Amniotic stem cell (primary cell): ENCODE results near the gene LMLN.
"Not testable (repeated sequence)": the region's sequence is repeated elsewhere in the genome, so short reads cannot be mapped to it uniquely, and the experiment has no call there.

Experiments
- DNase-seq: peaks from one replicate; lab custom pipeline; 2025; lab: John Stamatoyannopoulos, UW

The LMLN gene

DNA sequence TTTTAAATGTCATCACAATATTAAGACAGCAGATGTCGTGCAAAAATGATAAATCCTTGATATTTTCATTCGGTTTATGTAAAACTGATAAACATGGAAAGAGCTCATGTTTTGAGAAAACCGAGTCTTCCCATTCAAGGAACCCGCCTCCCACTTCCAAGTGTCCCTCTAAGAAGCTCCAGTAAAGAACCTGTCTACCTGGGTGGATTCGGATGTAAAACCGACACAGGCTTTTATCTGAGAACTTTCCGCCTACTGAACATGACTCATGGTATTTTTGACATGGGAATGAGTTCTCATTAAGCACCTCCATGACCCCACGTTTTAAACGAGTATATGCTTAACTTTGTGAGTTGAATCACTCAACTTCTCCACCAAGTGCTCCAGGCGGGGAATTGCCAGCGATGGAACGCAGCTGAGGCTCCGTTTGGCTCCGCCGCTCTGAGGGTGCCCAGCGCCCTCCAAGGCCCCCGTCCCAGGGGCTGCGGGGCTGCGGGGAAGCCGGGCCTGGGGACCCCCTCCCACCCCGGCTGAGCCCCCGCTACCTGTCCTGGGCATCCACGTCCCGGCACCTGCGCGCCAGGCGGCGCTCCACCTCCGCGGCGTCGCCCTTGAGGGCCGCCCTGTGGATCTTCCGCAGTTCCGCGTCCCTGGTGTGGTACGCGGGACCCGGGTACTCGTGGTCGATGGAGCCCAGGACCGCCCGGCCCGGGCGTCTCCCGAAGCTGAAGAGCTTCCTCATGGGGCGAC lies 119.9 kb downstream of the LMLN start:
- no peak for DNase-seq

GRCh38 chr3:198080521-198081384 lies 120.7 kb downstream of the LMLN start:
- no peak for DNase-seq

DNA sequence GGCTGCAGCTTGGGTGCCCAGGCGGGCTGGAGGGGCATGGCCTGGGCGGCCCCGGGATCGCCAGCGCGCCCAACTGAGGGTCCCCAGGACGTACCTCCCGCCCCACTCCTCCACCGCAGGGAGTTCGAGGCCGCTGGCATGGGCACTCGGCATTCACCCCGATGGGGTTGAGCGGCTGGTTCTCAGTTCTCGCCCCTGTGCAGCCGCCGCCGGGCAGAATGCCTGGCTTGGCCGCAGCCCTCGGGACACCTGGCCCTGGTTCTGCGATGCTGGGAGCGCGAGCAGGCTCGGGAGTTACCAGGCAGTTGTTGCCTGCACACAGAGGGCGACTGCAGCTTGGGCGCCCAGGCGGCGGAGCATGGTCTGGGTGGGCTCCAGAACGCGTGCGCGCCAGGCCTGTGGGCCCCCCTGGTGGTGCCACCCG lies 121.4 kb downstream of the LMLN start:
- DNase-seq, result no peak

- DNase-seq, result not testable (repeated sequence)
Measured at GRCh38 chr3:198082226-198082625, 122.2 kb downstream of the LMLN start.

- no peak for DNase-seq
Measured at GRCh38 chr3:198088421-198088955, 128.5 kb downstream of the LMLN start.

- no peak for DNase-seq
Measured at GRCh38 chr3:198090795-198091332, 130.8 kb downstream of the LMLN start.

DNA sequence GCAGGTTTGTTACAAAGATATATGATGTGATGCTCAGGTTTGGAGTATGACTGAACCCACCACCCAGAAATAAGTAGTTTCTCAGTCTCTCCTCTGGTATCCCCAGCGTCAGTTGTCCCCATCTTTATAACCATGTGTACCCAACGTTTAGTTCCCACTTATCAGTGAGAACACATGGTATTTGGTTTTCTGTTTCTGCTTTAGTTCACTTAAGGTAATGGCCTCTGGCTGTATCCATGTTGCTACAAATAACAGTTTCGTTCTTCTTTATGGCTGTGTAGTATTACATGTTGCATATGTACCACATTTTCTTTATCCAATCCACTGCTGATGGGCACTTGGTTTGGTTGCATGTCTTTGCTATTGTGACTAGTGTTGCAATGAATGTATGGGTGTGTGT lies 132.3 kb downstream of the LMLN start:
- no peak for DNase-seq

- no peak for DNase-seq
Measured at GRCh38 chr3:198093112-198093679, 133.2 kb downstream of the LMLN start.
